GM10266 (cell line): Measurements from ENCODE around the gene FUT3.

Source experiments
- DNase-seq: peaks from one replicate; pipeline ENCODE4 v3.0.0; 2012; ENCODE audit errors: extremely low spot score
- CTCF ChIP-seq: IDR thresholded peaks from 2 replicates; pipeline ENCODE4 v1.5.1; 2012; ENCODE audit warnings: mild to moderate bottlenecking, low read depth; ENCODE audit not compliant: control insufficient read depth, insufficient read depth; ENCODE audit errors: missing control alignments

Gene FUT3

GRCh38 chr19:5838353-5839064, 12.7 kb downstream of the FUT3 start:
- TF ChIP-seq CTCF = no peak
- no peak for DNase-seq

DNA sequence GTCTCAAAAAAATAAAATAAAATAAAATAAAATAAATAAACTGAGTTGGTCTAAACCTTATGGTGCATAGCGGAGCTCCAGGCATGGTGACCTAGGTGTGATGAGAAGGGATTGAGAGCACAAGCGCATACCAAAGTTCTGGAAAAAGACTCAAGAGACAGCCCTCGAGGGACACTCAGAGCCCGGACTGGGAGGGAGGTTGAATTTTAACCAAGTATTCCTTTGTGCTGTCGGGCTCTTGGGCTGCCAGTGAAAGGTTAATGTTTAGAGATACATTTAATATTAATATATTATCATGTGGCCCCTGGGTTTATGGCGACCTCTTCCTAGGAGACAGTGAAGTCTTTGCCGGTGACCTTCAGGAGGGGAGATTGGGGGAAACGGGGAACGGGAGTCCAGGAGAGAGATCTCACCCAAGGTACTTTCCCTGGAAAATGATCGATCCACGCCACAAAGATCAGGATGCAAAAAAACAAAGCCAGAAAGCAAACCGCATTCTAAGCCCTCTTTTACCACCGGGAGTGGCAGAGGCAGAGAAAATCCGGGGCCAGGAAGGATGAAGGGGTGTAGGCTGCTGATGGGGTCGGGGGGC, 13.4 kb downstream of the FUT3 start:
- no peak for DNase-seq
- no peak for TF ChIP-seq CTCF

DNA sequence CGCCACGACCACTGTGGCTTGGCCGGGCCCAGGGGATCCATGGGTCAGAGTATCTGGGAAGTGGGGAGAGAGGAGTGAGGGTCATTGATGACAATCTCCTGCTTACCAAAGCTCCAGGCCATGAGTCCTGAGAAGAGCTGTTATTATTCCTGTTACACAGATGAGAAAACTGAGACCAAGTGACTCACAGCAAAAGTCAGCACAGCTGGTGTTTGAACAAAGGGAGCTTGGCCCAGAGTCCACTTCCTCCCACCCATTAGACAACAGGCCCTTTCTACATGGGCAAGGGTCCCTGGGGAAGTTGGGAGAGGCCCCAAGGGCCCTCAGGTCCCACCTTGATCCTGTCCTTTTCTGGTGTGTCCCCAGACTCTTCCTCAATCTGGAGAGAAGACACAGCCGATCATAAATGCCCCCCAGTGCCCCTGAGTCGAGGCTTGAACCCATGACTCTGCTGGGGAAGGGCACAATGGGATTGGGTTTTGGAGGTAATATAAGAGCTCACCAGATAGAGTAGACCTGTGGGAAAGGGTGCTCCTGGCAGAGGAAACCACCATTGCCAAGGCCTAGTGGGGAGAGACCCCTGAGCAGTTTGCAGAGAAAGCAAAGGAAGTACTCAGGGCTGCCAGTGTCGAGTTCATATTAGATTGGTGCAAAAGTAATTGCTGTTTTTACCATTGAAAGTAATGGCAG, 18.6 kb downstream of the FUT3 start:
- no peak for TF ChIP-seq CTCF
- DNase-seq = no peak

GRCh38 chr19:5832061-5832460, 19.2 kb downstream of the FUT3 start:
- no peak for TF ChIP-seq CTCF
- no peak for DNase-seq

DNA sequence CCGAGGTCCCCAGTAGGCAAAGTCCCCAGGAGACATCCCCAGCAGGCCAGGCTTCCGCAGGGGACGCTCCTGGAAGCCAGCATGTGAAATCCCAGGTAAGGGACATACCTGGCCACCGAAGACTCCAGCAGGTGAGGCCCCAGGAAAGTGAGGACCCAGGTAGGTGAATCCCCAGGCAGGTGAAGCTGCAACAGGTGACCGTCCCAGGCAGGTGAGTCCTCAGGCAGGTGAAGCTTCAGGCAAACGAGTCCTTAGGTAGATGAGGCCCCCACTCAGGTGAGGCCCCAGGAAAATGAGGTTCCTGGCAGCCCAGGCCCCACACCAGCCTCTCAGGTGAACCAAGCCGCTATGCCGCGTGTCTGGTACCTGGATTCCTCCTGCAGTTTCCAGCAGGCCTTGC, 20.1 kb downstream of the FUT3 start:
- no peak for TF ChIP-seq CTCF
- no peak for DNase-seq

DNA sequence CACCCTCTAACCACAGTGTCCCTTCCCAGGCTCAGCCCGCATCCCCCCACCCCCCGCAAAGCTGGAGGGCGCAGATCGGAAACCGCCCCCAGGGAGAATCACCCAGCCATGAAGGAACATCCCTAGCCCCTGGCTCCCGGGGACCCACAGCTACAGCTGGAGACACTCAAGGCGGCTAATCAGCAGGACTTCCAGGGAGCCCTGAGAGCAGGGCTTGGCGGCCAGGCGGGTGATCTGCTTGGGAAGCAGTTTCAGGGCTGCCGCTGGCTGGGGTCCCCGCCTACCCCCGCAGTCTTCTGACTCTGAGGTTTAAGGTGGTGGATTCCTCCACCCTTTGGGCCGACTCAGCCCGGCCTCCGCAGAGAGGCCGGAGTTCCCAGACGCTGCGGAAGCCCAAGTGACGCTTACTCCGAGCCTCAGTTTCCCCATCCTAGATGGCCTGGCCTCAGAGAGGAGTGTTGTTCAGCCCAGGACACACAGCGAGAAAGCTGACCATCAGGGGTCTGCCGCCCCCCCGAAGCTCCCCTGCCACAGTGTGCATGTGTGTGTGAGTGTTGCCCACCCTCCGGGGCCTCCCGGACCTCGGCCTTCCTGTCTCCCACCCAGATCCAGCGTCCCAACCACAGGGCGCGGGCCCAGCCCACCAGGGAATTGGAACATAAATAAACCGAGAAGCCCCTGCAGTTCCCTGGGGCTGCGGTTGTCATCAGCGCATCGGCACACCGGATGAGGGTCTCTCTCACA, 21.5 kb downstream of the FUT3 start:
- no peak for DNase-seq
- no peak for TF ChIP-seq CTCF
